ENCODE measurements around the gene SYT6. TPM values are rescaled to one million over a fixed set of nuclear protein-coding genes. Genes with fewer than 3 reads are reported as not detected.

SYT6 gene
- total RNA-seq, 1 donor from 2014 or later: 0.08 TPM

DNA sequence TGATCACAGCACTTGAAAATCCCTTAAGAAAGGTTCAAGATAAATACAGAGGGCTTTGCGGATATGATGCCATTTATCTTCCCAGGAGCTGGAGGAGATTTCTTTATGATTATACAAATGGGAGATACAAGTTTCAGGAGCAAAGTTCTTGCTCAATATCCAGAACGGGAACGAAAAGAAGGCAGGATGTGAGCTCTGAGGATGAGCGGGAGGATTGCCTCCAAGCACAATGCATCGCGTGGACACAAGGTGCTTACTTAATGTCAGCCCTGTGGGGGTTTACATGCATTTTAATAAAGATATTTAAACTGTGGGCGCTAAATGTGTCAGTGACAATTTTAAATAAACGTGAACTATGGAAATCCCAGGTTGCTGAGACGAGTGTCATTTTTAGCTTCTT lies 59.0 kb downstream of the SYT6 start:
- ATAC-seq: no peak
- DNase-seq (ENCODE audit: low spot score): no peak

DNA sequence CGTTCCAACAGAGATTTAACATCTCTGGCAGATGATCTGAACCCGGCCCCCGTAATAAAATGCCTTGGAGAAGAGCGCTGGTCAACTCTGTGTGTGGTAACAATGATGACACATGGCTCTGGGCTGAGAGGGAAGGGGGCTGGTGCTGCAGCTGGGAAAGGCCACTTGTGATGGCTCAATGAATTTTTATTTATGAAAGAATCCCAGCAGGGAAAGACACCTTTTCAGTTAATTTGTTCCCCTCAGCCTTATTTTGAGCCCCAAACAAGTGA lies 59.4 kb downstream of the SYT6 start:
- DNase-seq (ENCODE audit: low spot score) (no peak), ATAC-seq (no peak)

GRCh38 chr1:114093624-114094362 lies 59.9 kb downstream of the SYT6 start:
- no peak for ATAC-seq
- no peak for DNase-seq (ENCODE audit: low spot score)

GRCh38 chr1:114092186-114093062 lies 61.2 kb downstream of the SYT6 start:
- ATAC-seq: no peak
- DNase-seq (ENCODE audit: low spot score): no peak

DNA sequence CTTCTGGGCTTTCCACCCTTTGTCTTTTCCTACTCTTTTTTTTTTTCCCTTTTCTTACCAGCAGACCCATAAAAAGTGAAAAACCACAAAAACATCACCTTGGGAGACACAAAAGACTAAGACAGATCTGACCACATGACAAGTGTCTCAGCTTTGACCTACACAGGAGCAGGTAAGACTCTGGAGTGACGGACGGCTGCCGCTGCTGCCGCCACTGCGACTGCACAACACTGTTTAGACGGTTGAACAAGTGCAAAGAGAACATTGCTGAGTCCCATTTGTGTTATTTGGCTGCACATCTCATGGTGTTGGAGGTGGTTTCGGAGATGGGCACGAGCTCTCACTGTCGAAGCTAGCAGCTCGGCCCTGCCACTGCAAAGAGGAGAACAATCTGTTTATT lies 62.0 kb downstream of the SYT6 start:
- DNase-seq (ENCODE audit: low spot score) (no peak), ATAC-seq (no peak)

DNA sequence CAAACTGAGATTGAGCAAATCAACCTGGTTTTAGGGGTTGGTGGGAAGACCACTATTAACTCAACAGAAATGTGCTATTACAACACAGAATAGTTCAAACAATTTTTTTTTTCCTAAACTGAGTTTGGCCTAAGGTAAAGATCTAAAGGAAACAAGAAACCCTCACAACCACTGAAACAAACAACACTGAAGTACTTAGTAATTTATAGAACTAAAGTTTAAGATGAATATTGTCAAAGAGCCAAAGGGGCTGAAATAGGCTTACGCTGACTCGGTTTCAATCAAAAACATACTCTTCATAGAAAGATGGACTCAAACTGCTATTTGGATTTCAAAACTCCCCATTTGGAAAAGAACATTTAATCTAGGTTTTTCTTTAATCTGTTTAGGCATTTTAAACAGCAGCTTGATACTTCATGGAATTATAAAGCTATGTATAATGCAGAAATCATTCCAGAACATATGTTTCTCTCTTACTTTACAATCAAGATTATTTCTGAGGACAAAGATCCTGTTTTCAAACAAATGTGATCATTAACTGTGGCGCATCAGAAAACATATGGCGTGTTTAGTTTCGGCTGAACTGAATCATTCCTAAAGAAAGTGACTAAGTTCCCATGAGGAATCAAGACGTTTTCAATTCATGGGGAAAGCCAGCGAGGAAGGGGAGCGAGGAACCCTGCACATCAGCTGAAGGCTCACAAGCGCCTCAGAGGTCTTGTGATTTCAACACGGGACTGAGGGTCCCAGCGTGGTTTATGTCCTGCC lies 62.7 kb downstream of the SYT6 start:
- ATAC-seq (no peak), DNase-seq (ENCODE audit: low spot score) (no peak)

DNA sequence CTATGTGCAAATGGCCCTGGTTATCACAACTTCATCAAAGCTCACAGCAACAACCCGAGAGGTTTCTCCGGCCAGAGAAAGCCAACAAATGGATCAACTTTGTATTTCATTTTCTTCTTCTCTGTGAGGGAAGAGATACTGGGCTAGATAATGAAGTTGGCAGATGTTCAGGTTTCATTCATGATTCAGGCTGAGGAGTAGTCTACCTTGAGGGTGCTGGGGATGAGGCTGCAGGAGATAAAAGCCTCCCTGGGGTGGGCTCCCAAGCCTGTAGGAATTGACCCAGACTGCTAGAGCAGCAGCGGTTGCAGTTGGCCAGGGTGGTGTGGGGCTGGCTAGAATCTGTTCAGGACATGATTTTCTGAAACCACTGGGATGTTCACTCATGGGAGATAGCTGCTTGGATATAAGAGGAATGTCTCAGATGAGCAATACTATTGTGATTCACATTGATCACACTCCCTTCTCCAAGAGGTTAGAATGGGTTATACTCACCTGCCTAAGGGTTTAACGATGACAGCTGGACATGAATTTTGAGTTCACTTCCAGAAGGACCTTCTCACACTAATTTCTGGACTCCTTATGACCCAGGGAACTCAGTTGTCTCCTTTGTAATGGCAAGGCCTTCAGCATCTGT lies 64.0 kb downstream of the SYT6 start:
- ATAC-seq (no peak), DNase-seq (ENCODE audit: low spot score) (no peak)

DNA sequence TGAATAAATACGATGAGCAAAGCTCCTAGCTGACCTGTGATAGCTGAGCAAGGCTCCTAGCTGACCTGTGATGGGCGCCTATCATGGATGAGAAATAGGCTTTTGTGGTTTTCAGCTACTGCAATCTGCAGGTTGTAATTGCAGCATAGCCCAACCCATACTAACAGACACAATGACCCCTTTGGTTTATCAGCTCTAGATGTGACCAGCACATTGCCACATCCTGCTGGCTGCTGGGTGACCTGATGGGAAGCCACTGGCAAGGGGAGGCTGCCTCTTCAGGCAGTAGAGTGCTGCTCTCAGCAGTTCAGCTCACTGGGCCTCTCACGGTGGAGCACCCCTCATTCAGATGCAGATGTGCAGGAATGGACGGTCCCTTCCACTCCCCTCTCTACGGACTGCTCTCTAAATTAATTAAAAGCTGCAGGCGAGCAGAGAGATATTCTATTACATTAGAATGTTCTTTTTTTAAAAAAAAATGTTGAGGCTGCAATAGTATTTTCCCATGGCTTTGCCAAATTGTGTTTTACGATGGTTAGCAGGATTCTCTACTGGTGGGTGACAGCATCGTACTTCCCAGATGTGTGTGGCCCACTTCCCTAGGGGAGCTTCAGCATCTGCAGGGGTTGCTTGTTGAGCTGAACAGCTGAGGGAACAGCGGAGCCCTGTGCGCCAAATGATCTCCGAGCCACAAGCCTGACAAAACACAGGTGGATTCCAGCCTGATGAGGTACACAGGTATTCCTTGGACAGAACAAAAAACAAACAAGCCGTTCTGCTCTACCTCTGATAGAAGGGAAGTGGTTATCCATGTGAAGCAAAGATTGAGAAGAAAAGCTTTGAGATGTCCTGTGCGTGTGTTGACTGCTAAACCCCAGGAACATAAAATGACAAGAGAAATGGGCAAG lies 65.0 kb downstream of the SYT6 start:
- DNase-seq (ENCODE audit: low spot score) (no peak), ATAC-seq (no peak)

DNA sequence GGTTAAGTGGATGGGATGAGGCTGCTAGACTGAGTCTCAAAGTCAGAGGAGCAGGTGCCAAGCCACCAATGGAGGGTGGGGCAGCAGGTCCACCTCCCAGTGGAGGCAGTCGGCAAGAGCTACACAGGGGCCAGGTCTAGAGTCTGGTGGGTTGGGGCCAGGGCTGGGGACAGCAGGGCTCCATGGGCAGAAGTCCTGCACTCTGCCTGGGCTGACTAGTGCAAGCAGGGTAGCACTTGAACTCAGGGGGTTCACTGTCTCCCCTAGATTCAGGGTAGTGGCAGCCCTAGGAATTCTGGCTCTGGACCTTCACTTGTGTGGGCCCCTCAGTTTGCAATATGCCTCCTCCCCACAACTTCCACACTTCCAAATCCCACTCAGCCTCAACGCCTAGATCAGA lies 66.2 kb downstream of the SYT6 start:
- no peak for DNase-seq (ENCODE audit: low spot score)
- ATAC-seq: no peak

GRCh38 chr1:114086601-114087368 lies 66.9 kb downstream of the SYT6 start:
- ATAC-seq (no peak), DNase-seq (ENCODE audit: low spot score) (no peak)

DNA sequence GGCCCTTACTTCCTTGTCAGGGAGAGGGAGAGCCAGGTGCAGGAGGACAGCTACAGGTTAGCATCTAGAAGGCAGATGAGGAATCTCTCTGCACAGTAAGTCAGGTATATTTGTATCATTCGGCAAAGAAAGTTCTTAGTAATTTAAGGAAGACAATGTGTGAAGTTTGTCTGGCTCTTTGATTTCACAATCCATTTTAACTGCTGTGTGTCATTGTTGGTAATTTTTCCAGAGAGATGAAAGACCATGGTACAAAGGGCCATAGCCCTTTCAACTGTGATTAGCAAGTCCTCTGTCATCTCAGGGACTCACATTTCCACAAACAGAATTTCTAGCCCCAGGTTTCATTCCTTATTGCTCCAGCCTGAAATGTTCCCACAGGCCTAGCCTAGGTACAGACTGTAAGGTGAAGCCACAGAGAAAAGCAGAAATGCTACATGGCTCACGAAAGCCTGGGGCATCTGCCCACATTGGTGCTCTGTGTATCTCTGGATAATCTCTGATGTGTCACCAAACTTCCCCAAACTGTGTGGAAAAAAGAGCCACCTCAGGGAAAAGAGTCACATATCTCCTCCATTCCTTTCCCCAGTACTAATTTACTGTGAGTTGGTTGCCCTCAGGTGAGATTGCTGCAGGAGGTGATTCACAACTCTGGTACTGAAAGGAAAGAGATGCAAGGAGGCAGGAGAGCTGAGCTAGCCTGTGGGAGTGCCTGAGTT lies 70.6 kb downstream of the SYT6 start:
- DNase-seq (ENCODE audit: low spot score) (no peak), ATAC-seq (no peak)

GRCh38 chr1:114082304-114082630 lies 71.4 kb downstream of the SYT6 start:
- no peak for ATAC-seq
- DNase-seq (ENCODE audit: low spot score): no peak

DNA sequence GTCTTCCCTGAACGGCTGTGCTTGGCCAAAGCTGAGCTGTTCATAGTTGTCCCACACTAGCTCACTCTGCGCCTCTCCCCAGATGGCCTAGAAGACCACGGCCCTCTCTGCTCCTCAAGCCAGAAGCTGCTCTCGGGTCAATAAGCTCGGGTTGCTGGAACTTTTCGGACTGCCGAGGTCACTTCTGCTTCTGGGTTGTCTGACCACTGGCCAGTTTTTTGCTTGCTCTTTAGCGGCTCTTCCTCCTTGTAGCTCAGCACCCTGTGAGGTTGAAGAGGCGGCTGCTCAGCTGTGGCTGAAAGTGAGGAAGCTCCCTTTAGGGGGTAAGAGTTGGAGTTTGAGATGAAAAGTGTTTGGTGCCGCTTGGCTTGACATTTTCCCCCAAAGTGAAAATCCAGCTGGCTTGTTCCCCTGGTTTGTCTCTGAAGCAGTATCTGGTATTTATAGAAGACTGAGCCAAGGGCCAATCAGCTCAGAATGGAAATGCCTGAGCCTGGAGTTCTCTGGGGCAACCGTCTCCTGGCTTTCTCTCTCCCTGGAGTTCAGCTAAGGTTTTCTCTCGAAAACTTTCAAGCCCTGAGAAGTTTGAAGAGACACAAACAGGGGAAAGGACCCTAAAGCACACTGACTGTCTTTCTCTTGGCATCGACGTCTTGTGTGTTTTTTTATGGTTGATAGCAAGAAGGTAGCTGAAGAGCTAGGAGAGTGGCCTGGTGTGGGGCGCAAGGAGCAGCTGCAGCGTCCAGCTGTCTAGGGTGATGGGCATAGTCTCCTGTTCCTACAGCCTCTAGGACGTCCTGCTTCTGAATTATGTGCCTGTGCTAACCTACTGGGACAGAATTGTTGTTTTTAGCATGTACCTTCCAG lies 72.0 kb downstream of the SYT6 start:
- ATAC-seq (peak; percentile 55), DNase-seq (ENCODE audit: low spot score) (no peak)

- ATAC-seq (no peak), DNase-seq (ENCODE audit: low spot score) (no peak)
Measured at GRCh38 chr1:114080511-114081436, 72.9 kb downstream of the SYT6 start.

GRCh38 chr1:114079596-114080190 lies 74.0 kb downstream of the SYT6 start:
- DNase-seq (ENCODE audit: low spot score) (no peak), ATAC-seq (no peak)

GRCh38 chr1:114078116-114078515 lies 75.6 kb downstream of the SYT6 start:
- ATAC-seq (no peak), DNase-seq (ENCODE audit: low spot score) (no peak)

DNA sequence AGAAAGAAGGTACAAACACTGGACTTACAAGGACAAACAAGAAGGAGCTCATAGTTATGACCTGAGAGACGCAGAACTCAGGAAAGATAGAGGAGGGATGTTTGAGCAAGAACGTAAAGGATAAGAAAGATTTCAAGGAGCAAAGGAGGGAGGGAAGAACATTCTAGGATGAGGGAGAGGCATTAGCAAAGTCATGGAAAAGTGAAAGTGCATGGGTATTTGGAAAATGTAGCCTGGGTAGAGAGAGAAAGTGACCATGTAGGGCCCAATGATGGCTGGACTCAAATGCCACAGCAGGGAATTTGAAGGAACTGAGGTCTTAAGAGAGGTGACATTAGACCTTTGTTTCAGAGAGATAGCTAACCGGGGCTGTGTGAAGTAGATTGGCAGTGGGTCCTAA lies 76.5 kb downstream of the SYT6 start:
- no peak for DNase-seq (ENCODE audit: low spot score)
- ATAC-seq: no peak
